WTC11 (cell line): ENCODE results near the gene NXF1. TPM values are rescaled to one million over a fixed set of nuclear protein-coding genes. Genes with fewer than 3 reads are reported as not detected.

ENCODE experiments used
- ATAC-seq: fragments of 200-7000 bp; cut with Tn5 transposase; 2 replicates; pipeline ENCODE4 v1.10.0; 2021; ENCODE audit warnings: mild to moderate bottlenecking, moderate library complexity
- CTCF ChIA-PET: fragments of 300-600 bp; sonication (Branson Sonifier 250); formaldehyde crosslinking; loops from one replicate; lab custom pipeline; 2021; ENCODE audit warnings: antibody characterized with exemption; lab: Charles Lee
- POLR2A ChIA-PET: fragments of 350-600 bp; sonication (Branson Sonifier 250); formaldehyde crosslinking; loops from one replicate; lab custom pipeline; 2021; ENCODE audit warnings: antibody characterized with exemption; lab: Charles Lee
- DNase-seq: peaks from one replicate; pipeline ENCODE4 v3.0.0; 2021; ENCODE audit warnings: low spot score
- H3K27ac Mint-ChIP-seq: 2 replicates; pipeline ENCODE4 v1.8.0; 2021; ENCODE audit warnings: mixed read lengths
- H3K27me3 Mint-ChIP-seq: 2 replicates; pipeline ENCODE4 v1.8.0; 2021; ENCODE audit warnings: low read depth, mild to moderate bottlenecking, moderate library complexity, mixed read lengths
- H3K36me3 Mint-ChIP-seq: 2 replicates; pipeline ENCODE4 v1.8.0; 2021; ENCODE audit warnings: mixed read lengths
- H3K4me1 Mint-ChIP-seq: 2 replicates; pipeline ENCODE4 v1.8.0; 2022; ENCODE audit warnings: mixed read lengths
- H3K4me3 Mint-ChIP-seq: 2 replicates; pipeline ENCODE4 v1.8.0; 2021; ENCODE audit warnings: mild to moderate bottlenecking, moderate library complexity, mixed read lengths
- H3K9me3 Mint-ChIP-seq: 2 replicates; pipeline ENCODE4 v1.8.0; 2021; ENCODE audit warnings: mixed read lengths
- AFF4 ChIP-seq: sonication (generic); formaldehyde crosslinking; IDR thresholded peaks from 2 replicates; pipeline ENCODE4 v1.8.1; 2023; ENCODE audit warnings: mild to moderate bottlenecking, missing genetic modification reagents, borderline replicate concordance
- EMX1 ChIP-seq: fragments of 250-450 bp; sonication (Bioruptor Pico); IDR thresholded peaks from 2 replicates; pipeline ENCODE4 v1.8.0; 2021; ENCODE audit warnings: mild to moderate bottlenecking
- FOXP1 ChIP-seq: sonication (generic); formaldehyde crosslinking; IDR thresholded peaks from 2 replicates; pipeline ENCODE4 v1.8.0; 2022; ENCODE audit warnings: missing genetic modification reagents, mild to moderate bottlenecking, moderate library complexity, borderline replicate concordance
- HMGXB4 ChIP-seq: sonication (generic); formaldehyde crosslinking; IDR thresholded peaks from 2 replicates; pipeline ENCODE4 v1.8.1; 2023; ENCODE audit warnings: mild to moderate bottlenecking, moderate library complexity, missing genetic modification reagents
- JUN ChIP-seq: sonication (generic); formaldehyde crosslinking; IDR thresholded peaks from 2 replicates; pipeline ENCODE4 v1.8.0; 2023; ENCODE audit warnings: mild to moderate bottlenecking, missing genetic modification reagents
- NFATC4 ChIP-seq: fragments of 250-450 bp; sonication (Bioruptor Pico); IDR thresholded peaks from 2 replicates; pipeline ENCODE4 v1.9.0; 2021; ENCODE audit warnings: mild to moderate bottlenecking
- NR2C2 ChIP-seq: sonication (generic); formaldehyde crosslinking; IDR thresholded peaks from 2 replicates; pipeline ENCODE4 v1.8.0; 2022; ENCODE audit warnings: mild to moderate bottlenecking, missing genetic modification reagents
- PREB ChIP-seq: sonication (generic); formaldehyde crosslinking; IDR thresholded peaks from 2 replicates; pipeline ENCODE4 v1.8.1; 2022; ENCODE audit warnings: mild to moderate bottlenecking, missing genetic modification reagents, moderate library complexity, borderline replicate concordance
- SMAD3 ChIP-seq: sonication (generic); formaldehyde crosslinking; IDR thresholded peaks from 2 replicates; pipeline ENCODE4 v1.8.0; 2022; ENCODE audit warnings: missing genetic modification reagents, mild to moderate bottlenecking, borderline replicate concordance
- TCF7 ChIP-seq: sonication (generic); formaldehyde crosslinking; IDR thresholded peaks from 2 replicates; pipeline ENCODE4 v1.8.0; 2022; ENCODE audit warnings: mild to moderate bottlenecking, low read depth, missing genetic modification reagents, moderate library complexity
- ZMAT4 ChIP-seq: fragments of 250-450 bp; sonication (Bioruptor Pico); IDR thresholded peaks from 2 replicates; pipeline ENCODE4 v1.9.0; 2021; ENCODE audit warnings: mild to moderate bottlenecking
- ZNF671 ChIP-seq: fragments of 250-450 bp; sonication (Bioruptor Pico); IDR thresholded peaks from 2 replicates; pipeline ENCODE4 v1.8.0; 2021; ENCODE audit warnings: mild to moderate bottlenecking
- ZSCAN18 ChIP-seq: fragments of 250-450 bp; sonication (Bioruptor Pico); IDR thresholded peaks from 2 replicates; pipeline ENCODE4 v2.1.2; 2022; ENCODE audit warnings: mild to moderate bottlenecking, moderate library complexity
- total RNA-seq: library from RNA; stranded (reverse); gene quantifications from 3 replicates; pipeline ENCODE4 v1.2.3, GENCODE V29; 2021

NXF1 gene
- total RNA-seq, 1 experiment from 2014 or later = 43.2 TPM

GRCh38 chr11:62811659-62812058 lies 6.4 kb upstream of the NXF1 start:
- no peaks in the 10 kb centered on the region for H3K9me3 Mint-ChIP-seq
- POLR2A ChIA-PET = interaction anchor here (0.6 to 0.7 kb wide), 2 partner anchors 132 to 416 kb away, joined by 3 to 6 read pairs; no protein-coding TSS in a partner anchor

GRCh38 chr11:62810748-62811147 lies 5.5 kb upstream of the NXF1 start:
- H3K27me3 Mint-ChIP-seq = no peaks in the 10 kb centered on the region
- POLR2A ChIA-PET = interaction anchor here (0.6 kb wide), 1 partner anchor 131 kb away, joined by 3 read pairs; no protein-coding TSS in a partner anchor
- CTCF ChIA-PET = no interaction called here
- TF ChIP-seq TCF7 (CRISPR knock-in tag) (no peak), SMAD3 (CRISPR knock-in tag) (no peak), ZMAT4 (no peak)
- H3K4me3 Mint-ChIP-seq = no peak overlapping the region
- H3K4me1 Mint-ChIP-seq = peaks cover 11% of the 10 kb centered on the region
- no peaks in the 10 kb centered on the region for H3K36me3 Mint-ChIP-seq
- no peak overlapping the region; the same call in 1 of the 2 replicates for H3K27ac Mint-ChIP-seq
- no peak for ATAC-seq
- H3K9me3 Mint-ChIP-seq = no peaks in the 10 kb centered on the region
- DNase-seq = no peak

More at GRCh38 chr11:62811659-62812058, 6.4 kb upstream of the NXF1 start:
- peaks cover 4% of the 10 kb centered on the region for H3K4me1 Mint-ChIP-seq
- ATAC-seq = no peak
- TF ChIP-seq NFATC4 (no peak), JUN (CRISPR knock-in tag) (no peak)
- TF ChIP-seq, all 79 proteins: peak for 0
- Mint-ChIP-seq H3K27me3 (no peaks in the 10 kb centered on the region), H3K27ac (no peak overlapping the region), H3K36me3 (no peaks in the 10 kb centered on the region), H3K4me3 (no peak overlapping the region)
- CTCF ChIA-PET = no interaction called here
- DNase-seq = no peak

GRCh38 chr11:62806611-62807121 lies 1.4 kb upstream of the NXF1 start:
- Mint-ChIP-seq H3K27me3 (no peaks in the 10 kb centered on the region), H3K9me3 (no peaks in the 10 kb centered on the region), H3K4me3 (peak overlapping the region; percentile 98), H3K36me3 (peaks cover 14% of the 10 kb centered on the region), H3K27ac (peak overlapping the region; percentile 72), H3K4me1 (peaks cover 22% of the 10 kb centered on the region)
- DNase-seq (no peak), ATAC-seq (no peak)
- TF ChIP-seq EMX1 (CRISPR knock-in tag) (no peak), FOXP1 (CRISPR knock-in tag) (no peak), ZSCAN18 (no peak), HMGXB4 (no peak), ZNF671 (CRISPR knock-in tag) (no peak), AFF4 (CRISPR knock-in tag) (no peak), NR2C2 (CRISPR knock-in tag) (no peak), PREB (CRISPR knock-in tag) (no peak)
- POLR2A ChIA-PET = interaction anchor here (0.5 to 2.3 kb wide), 6 partner anchors 19 to 142 kb away, joined by 3 to 15 read pairs (median 4); partner anchors contain the start of genes C11orf98, CSKMT, STX5 and TEX54
- CTCF ChIA-PET = interaction anchor here (1.0 to 2.3 kb wide), 5 partner anchors 20 to 74 kb away, joined by 3 to 23 read pairs (median 6); partner anchors contain the start of genes SLC3A2, STX5, TAF6L and TMEM179B
